ENCODE data around the gene RAD9A.

Gene RAD9A

DNA sequence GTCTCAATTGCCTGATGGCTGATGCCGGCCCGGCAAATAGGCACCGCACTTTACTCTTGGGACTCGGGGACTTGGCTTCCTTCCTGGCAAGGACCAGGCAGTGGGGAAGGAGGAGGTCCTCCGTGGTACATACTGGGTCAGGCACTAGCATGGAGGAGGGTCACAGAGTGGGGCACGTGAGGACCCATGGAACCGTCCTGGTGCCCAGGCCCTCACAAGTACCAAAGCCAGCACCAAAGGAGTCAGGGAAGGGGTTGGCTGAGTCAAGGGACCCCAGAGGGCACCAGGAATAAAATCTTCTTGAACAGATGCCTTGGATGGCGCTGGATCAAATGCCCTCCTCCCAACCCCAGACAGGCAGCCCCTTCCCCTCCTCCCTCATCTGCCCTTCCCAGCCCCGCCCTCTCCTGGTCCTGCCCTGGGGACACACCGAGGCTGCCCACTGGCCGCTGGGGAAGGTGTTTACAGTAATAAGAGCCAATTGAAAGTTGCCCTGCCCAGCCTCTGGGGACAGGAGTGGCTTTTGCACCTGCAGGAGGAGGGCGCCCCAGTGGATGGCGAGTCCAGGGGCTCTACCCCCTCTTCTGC lies 18.1 kb downstream of the RAD9A start:
- DNase-seq (ENCODE audit: low read depth, low spot score) = no peak

DNA sequence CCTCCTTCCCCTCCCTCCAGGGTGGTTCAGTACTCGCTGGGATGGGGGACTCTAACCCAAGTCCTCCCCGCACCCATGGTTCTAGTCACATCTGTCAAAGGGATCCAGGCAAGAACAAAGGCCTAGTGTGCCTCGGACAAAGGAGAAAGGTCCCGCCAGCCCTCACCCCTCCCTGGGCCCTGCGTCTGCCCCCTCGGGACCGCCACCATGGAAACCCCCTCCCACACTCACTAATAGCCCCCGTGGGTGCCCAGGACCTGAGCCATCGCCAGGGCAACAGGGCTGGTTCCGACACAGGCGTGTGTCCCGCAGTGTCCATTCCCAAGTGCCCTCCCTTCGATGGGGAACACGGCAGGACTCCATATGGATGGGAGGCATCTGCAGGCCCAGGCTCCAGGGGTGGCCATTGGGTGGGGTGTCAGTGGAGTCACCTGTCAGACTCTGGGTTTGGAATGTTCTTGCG lies 18.6 kb downstream of the RAD9A start:
- DNase-seq (ENCODE audit: low read depth, low spot score) = no peak

DNA sequence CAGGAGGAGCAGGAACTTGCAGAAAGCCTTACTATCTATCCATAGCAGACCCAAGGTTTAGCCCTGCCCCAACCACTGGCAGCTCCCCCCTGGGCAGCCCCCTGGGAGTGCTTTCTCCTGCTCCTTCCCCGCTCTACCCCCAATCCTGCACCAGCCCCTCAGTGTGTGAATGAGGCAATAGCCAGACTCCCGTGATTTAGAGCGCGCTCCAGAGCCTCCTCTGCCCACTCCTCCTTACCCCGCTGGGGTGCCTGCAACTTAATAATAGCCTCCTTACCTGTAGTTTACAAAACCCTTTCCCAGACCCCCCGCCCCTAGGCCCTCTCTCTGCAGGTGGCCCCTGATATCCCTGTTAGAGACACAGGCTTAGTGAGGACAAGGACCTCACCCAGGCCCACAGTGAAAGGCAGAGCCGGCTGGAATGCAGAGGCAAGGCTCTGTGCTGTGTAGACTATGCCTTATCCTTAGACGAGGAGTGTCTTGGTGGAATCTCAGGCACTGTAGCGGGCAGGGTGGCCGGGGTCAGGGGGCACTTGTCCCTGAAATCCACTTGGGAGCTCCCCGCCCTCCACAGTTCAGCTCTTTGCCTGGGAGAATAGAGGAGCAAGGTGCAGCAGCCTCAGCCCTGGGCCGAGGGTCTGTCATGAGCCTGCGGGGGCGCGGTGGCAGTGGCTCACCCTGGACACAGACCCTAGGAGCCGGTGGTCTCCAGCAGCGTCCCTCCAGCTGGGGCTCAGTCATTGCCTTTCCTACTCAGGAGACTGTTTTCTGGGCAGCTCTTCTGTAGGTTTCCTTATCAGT lies 19.4 kb downstream of the RAD9A start:
- no peak for DNase-seq (ENCODE audit: low read depth, low spot score)

DNA sequence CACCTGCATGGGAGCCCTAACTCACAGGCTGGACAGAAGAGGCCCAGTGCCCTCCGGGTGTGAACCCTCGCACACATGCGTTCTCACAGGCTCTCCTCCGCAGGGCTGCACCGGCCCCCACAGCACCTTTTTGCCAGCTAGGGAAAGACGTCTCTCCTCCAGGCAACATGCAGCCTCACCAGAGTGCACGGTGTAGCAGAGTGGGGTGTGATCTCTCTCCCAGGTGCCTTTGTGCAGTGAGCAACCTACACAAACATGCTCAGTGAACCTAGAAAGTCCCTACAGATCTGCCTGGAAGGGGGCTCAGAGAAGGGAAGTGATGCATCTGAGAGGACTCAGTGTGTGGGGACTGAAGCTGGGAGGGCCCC lies 20.0 kb downstream of the RAD9A start:
- no peak for DNase-seq (ENCODE audit: low read depth, low spot score)

DNA sequence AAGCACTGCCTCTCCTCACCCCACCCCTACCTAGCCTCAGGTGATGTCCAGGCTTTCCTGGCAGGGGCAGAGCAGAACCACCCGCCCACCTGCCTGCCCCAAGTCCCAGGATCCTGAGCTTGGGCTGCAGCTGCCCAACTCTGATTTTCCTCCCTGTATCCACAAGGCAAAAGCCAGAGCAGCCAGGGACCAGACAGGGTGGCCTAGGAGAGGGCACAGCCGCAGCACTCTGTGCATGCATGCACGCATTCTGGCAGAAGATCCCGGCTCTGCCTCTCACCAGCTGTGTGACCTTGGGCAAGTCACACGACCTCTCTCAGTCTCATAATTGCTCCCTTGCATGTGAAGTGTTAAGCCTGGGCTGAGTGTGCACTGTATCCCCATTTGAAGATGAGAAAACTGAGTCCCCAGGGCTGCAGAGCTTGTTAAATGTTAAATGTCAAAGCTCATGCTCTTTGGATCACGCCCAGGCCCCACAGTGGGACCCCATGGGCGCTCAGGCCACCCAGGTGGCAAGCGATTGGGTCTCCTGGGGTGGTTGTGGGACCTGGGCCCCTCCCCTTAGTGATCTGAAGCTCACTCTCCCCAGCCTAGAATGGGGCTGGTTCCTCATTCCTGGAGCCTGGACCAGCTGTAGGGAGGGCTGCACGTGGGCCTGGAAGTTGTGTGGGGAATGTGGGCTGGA lies 20.9 kb downstream of the RAD9A start:
- DNase-seq (ENCODE audit: low read depth, low spot score) = no peak

DNA sequence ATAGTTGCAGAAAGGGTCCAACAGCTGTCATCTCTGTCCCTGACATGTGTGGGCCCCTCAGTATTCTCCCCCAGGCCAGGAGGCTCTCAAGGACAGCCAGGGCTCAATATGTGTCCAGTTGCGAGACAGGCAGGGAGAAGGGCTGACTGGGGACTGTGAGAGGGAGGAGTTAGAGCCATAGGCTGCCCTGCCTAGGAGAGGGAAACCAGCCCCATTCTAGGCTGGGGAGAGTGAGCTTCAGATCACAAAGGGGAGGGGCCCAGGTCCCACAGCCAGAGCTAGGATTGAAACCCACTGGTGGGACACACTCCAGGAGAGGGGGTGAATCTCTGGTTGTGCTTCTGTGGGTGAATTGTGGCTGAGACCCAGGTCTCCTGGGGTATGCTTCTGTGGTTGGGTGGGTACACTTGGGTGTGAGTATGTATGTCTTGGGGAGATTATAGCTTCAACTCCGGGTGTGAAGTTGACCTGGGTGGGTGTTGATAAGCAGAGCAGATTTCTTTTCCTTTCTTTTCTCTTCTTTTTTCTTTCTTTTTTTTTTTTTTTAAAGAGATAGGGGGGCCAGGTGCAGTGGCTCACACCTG lies 21.6 kb downstream of the RAD9A start:
- DNase-seq (ENCODE audit: low read depth, low spot score) = no peak

DNA sequence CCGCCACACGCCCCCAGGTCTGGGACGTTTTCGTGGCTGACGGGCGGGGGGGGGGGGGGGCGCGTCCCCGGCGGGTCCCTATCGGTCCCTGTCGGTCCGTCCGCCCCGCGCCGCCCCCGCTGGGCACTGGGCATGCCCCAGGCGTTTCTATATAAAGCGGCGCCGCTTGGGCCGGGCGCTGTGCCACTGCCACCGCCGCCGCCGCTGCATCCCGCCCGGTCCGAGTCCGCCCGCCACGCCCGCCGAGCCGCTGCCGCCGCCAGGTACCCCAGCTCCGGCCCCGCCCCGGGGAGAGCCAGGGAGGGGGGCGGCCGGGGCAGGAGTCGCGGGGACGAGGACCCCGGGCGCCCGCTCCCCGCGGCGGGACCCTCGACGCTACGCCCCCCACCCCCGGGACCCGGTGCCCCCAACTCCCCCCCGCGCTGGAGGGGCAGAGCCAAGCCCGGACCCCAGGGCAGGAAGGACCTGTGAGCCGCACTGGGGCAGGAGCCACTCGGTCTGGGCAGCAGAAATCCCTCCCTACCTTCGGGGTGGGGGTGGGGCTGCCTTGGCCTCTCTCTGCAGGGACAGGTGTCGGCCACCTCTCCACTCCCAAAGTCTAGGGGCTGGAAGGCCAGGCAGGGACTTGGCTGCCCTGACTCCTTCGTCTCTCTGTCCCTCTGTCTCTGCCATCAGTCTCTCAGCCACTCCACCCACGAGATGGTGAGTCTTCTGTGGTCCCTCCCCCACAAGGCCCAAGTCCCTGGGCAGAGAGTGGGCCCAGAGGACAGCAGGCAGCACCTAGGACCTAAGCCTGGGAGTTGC lies 23.9 kb downstream of the RAD9A start, which contains the start of gene CARNS1:
CARNS1 (plus strand) TSS at position 178 of the 804 bp plus-strand sequence; CDS start at position 700, 522 bp downstream.
- no peak for DNase-seq (ENCODE audit: low read depth, low spot score)

DNA sequence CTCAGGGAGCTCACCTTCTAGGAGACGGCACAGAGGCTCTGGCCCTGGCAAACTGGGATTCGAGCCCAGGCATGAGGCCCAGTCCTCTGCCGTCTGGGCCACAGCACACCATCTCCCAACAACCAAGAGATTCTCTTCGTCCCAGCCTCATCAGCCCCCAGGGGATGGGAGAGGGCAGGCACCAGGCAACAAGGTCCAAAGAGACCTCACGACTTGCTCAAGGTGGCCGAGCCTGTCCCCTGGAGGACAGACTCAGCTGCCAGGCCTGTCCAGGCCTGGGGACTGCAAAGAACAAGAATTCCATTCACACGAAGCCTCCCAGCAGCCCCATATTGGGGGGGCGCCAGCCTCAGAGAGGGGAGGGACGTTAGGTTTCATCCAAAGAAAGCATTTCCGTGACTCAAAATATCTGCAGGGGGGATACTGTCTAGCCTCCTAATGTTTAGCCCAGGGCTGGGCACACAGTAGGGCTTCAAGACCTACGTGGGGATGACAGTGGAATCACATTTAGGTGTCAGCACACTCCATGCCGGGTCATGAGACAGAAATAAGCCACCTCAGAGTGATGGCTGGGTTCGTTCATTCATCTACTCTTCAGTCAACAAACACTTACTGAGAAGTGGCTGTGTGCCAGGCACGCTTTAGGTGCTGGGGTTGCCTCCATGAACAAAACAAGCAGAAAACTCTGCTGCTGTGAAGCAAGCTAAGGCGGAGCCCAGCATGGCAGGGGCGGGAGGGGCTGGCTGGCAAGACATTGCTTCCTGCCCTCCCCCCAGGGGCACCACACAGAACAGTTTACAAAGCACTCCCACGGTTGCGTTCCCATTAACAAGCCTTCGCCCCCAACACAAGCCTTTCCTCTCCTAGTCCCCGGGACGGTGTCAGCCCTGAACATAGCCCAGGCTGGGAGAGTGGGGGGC lies 24.9 kb downstream of the RAD9A start:
- no peak for DNase-seq (ENCODE audit: low read depth, low spot score)

DNA sequence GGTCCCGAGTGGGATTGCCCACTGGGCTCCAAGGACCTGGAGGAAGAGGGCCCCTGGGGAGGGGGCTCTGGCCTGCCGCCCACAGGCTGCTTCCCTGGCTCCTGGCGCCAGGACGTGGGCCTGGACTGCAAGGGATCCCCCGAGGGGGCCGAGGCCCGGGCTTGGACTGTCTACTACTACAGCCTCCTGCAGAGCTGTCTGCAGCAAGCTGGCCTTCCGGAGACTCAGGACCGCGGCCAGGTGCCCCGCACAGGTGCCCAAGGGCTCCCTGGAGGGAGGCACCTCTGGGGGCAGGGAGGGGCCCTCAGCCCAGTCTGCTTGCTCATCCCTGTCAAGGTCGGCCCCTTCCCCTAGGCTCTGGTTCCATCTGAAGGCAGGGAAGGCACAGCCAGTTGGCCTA lies 25.6 kb downstream of the RAD9A start:
- DNase-seq (ENCODE audit: low read depth, low spot score) = no peak

DNA sequence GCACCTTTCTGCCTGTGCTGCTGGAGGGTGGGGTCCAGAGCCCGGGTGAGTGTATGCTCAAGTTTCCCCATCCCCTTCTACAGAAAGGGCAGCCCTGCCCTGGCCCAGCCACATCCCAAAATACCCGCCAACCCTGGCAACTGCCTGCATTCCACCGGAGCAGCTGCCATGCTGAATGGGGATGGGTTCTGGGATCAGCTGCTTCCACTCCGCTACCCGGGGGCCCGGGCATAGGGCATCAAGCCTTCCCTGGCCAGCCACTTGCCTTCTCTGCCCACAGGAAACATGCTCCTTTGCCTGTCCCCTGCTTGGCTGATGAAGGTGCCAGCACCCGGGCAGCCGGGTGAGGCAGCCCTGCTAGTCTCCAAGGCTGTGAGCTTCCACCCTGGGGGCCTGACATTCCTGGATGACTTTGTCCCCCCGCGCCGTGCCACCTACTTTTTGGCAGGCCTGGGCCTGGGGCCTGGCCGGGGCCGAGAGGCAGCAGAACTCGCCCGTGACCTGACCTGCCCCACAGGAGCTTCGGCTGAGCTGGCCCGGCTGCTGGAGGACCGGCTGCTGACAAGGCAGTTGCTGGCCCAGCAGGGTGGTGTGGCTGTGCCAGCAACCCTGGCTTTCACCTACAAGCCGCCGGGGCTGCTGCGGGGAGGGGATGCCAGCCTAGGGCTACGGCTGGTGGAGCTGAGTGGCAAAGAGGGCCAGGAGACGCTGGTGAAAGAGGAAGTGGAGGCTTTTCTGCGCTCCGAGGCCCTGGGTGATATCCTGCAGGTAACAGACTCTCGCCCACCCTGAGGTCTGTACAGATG lies 26.9 kb downstream of the RAD9A start:
- DNase-seq (ENCODE audit: low read depth, low spot score) = no peak

DNA sequence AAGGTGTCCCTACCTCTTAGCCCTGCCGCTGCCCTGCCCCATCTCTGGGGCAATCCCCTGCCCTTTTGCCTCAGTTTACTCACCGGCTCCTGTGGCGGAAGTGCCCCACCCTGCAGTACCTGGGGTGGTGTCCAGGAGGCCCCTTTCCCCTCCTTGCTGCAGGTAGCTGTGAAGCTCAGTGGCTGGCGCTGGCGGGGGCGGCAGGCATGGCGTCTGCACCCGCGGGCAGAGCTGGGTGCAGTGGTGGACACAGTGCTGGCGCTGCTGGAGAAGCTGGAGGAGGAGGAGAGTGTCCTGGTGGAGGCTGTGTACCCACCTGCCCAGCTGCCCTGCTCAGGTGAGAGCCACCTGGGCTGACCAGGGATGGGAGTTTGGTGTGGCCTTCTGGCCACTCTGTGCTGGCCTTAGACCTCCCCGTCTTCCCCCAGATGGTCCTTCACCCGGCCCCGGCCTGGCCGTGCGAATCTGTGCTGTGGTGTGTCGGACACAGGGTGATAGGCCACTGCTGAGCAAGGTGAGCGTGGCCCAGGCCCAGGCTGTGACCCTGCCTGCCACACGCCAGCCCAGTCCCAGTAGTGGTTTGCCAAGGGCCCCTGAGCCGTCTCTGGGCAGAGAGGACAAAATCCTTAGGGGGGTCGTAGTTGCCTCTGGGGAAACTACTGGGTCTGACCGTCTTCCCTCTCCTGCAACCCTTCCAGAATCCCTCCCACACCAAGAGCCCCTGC lies 27.7 kb downstream of the RAD9A start:
- DNase-seq (ENCODE audit: low read depth, low spot score) = no peak

DNA sequence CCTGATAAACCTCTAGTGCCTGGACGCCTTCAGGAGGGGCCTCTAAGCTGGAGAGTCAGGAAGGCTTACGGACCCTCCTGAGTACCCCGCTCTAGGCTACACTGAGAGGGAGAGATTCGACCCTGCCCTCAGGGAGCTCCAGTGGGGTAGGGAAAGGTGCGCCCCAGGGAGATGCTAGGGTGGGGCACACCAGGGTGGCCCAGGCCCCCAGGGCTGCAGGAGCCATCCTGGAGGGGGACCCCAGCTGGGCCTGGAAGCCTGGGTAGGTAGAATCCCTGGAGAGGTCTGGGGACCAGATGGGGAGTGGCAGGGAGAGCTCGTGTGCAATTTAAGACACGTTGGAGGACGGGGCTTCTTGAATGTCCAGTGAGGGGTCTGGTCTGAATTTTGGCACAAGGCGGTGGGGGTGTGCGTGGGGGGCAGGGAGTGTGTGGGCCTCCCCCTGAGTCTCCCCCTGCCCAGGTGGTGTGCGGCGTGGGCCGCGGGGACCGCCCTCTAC lies 28.4 kb downstream of the RAD9A start:
- no peak for DNase-seq (ENCODE audit: low read depth, low spot score)

DNA sequence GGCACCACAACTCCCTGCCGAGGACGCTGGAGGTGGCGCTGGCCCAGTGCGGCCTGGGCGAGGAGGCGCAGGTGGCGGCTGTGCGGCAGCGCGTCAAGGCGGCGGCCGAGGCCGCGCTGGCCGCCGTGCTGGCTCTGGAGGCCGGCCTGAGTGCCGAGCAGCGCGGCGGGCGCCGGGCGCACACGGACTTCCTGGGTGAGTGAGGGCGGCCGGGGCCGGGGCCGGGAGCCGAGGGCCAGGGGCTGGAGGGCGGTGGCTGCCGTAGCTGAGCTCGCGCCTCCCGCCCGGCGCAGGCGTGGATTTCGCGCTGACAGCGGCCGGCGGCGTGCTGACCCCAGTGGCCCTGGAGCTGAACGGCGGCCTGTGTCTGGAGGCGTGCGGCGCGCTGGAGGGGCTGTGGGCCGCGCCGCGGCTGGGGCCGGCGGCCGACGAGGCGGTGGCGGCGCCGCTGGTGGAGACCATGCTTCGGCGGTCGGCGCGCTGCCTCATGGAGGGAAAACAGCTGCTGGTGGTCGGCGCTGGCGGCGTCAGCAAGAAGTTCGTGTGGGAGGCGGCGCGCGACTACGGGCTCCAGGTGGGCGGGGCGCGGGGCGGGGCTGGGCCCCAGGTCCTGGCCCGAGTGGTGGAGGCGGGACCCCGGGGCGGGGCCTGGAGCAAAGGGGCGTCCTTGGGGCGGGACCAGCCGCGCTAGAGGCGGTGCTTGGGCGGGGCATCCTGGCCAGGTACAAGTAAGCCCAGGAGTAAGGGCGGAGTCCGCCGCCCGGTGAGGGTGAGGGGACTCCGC lies 29.1 kb downstream of the RAD9A start:
- no peak for DNase-seq (ENCODE audit: low read depth, low spot score)

DNA sequence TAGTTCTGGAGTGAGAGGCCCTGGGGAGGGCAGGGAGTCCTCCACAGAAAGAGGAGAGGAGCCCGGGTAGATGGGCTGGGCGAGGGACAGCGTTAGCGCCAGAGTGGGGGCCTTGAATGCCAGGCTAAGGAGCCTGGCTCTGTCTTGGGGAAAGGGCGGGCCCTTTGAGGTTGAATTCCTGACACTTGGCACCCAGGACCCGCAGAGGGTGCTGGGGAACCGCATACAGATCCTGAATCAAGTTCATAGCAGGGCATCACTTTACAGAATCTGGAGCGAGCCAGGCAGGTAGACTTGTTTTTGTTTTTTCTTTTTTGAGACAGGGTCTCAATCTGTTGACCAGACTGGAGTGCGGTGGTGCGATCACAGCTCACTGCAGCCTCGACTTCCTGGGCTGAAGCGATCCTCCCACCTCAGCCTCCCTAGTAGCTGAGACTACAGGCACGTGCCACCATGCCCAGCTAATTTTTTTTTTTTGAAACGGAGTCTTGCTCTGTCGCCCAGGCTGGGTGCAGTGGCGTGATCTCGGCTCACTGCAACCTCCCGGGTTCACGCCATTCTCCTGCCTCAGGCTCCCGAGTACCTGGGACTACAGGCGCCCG lies 29.7 kb downstream of the RAD9A start:
- no peak for DNase-seq (ENCODE audit: low read depth, low spot score)

DNA sequence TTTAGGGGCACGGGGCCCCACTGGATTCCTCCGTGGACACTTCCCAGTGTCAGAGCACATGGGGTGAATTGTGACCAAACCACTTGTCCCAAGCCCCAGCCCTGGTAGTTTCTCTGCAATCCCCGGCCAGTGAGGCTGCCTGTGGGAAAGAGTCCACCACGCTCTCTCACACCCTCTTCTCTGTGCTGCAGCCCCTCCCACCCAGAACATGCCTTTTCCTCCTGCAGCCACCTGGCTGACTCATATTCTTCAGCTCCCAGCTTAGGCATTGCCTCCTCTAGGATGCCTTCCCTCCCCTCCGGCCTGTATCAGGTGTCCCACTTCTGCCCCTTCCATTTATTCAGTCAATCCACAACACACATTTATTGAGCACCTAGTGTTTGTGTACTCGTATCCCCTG lies 31.1 kb downstream of the RAD9A start:
- no peak for DNase-seq (ENCODE audit: low read depth, low spot score)

DNA sequence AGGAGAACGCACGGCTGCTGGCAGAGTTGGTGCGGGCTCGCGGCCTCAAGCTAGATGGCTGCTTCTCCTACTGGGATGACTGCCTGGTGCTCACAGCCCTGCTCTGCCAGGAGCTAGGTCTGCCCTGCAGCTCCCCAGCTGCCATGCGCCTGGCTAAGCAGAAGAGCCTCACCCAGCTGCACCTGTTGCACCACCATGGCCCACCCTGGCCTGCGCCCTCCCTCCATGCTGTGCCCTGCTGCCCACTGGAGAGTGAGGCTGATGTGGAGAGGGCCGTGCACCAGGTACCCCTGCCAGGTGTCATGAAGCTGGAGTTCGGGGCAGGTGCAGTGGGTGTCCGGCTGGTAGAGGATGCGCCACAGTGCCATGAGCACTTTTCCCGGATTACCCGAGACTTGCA lies 31.7 kb downstream of the RAD9A start:
- DNase-seq (ENCODE audit: low read depth, low spot score) = no peak

DNA sequence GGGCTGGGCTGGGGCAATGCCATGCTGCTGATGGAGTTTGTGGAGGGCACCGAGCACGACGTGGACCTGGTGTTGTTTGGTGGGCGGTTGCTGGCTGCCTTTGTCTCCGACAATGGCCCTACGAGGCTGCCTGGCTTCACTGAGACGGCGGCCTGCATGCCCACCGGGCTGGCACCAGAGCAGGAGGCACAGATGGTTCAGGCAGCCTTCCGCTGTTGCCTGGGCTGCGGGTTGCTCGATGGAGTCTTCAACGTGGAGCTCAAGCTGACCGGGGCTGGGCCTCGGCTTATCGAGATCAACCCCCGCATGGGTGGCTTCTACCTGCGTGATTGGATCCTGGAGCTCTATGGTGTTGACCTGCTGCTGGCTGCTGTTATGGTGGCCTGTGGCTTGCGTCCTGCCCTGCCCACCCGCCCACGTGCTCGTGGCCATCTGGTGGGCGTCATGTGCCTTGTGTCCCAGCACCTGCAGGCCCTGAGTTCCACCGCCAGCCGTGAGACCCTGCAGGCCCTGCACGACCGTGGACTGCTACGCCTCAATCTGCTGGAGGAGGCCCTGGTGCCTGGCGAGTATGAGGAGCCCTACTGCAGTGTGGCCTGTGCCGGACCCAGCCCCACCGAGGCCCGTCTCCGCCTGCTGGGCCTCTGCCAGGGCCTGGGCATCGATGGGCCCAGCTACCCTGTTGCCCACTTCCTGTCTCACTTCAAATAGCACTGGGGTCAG lies 32.3 kb downstream of the RAD9A start:
- DNase-seq (ENCODE audit: low read depth, low spot score) = no peak

Measured in iPS DF 19.7 (cell line).